Activated T-cell treated with anti-CD3 and anti-CD28 coated beads, Interleukin-2, amount 50 U/mL, for 4 hours (primary cell): Measurements from ENCODE around the gene CFAP54. TPM values are rescaled to one million over a fixed set of nuclear protein-coding genes. Genes with fewer than 3 reads are reported as not detected.

Experiments
- total RNA-seq, 3 donors: library from RNA; stranded (reverse); gene quantifications; one replicate each; pipeline ENCODE4 v1.2.1, GENCODE V29; 2021

CFAP54 gene
- total RNA-seq, 3 donors from 2014 or later = 0.15 to 0.32 (median 0.24) TPM

Other genes starting within 250 kb of the CFAP54 start
- gene CDK17, start 89.1 kb upstream of the CFAP54 start, total RNA-seq = 10 to 100 TPM; 29.9 to 37.4 (median 35.8) TPM